ENCODE measurements around the gene PEF1.

PEF1 gene

GRCh38 chr1:31627930-31628559, 16.6 kb downstream of the PEF1 start:
- DNase-seq (ENCODE audit: low spot score) = no peak

GRCh38 chr1:31627301-31627929, 17.3 kb downstream of the PEF1 start:
- no peak for DNase-seq (ENCODE audit: low spot score)

GRCh38 chr1:31626223-31627207, 18.2 kb downstream of the PEF1 start:
- no peak for DNase-seq (ENCODE audit: low spot score)

- DNase-seq (ENCODE audit: low spot score) = no peak
Measured at GRCh38 chr1:31625561-31626222, 19.0 kb downstream of the PEF1 start.

- no peak for DNase-seq (ENCODE audit: low spot score)
Measured at GRCh38 chr1:31624731-31625514, 19.8 kb downstream of the PEF1 start.

- no peak for DNase-seq (ENCODE audit: low spot score)
Measured at GRCh38 chr1:31624309-31624708, 20.4 kb downstream of the PEF1 start.

GRCh38 chr1:31623365-31623764, 21.3 kb downstream of the PEF1 start:
- no peak for DNase-seq (ENCODE audit: low spot score)

- DNase-seq (ENCODE audit: low spot score) = no peak
Measured at GRCh38 chr1:31621847-31622730, 22.6 kb downstream of the PEF1 start.

GRCh38 chr1:31621498-31621820, 23.2 kb downstream of the PEF1 start:
- DNase-seq (ENCODE audit: low spot score) = no peak

GRCh38 chr1:31620631-31621497, 23.8 kb downstream of the PEF1 start:
- DNase-seq (ENCODE audit: low spot score) = no peak

- no peak for DNase-seq (ENCODE audit: low spot score)
Measured at GRCh38 chr1:31618916-31619846, 25.5 kb downstream of the PEF1 start.

GRCh38 chr1:31617916-31618746, 26.5 kb downstream of the PEF1 start:
- DNase-seq (ENCODE audit: low spot score) = no peak

- no peak for DNase-seq (ENCODE audit: low spot score)
Measured at GRCh38 chr1:31617218-31617915, 27.3 kb downstream of the PEF1 start, which contains the start of gene HCRTR1. HCRTR1 (plus strand) TSS chr1:31617689; CDS start chr1:31619193, 1,504 bp downstream.

- no peak for DNase-seq (ENCODE audit: low spot score)
Measured at GRCh38 chr1:31615939-31616338, 28.7 kb downstream of the PEF1 start.

GRCh38 chr1:31615414-31615813, 29.3 kb downstream of the PEF1 start:
- DNase-seq (ENCODE audit: low spot score) = no peak

GRCh38 chr1:31614414-31615005, 30.2 kb downstream of the PEF1 start:
- DNase-seq (ENCODE audit: low spot score) = no peak
